ENCODE data around the gene ELF2.

- TF ChIP-seq ZC3H10 (CRISPR knock-in tag; IDR thresholded peaks at IDR 0.05) = no peak
- no peak for TF ChIP-seq CSDC2 (CRISPR knock-in tag; IDR thresholded peaks at IDR 0.05)
- no peak for TF ChIP-seq PPARA (CRISPR knock-in tag; IDR thresholded peaks at IDR 0.05; ENCODE audit: borderline replicate concordance)
- TF ChIP-seq CSRNP3 (CRISPR knock-in tag; IDR thresholded peaks at IDR 0.05) = no peak
- TF ChIP-seq OSR1 (CRISPR knock-in tag; IDR thresholded peaks at IDR 0.05) = no peak
- TF ChIP-seq PATZ1 (CRISPR knock-in tag; IDR thresholded peaks at IDR 0.05; ENCODE audit: borderline replicate concordance) = no peak; the same call in 1 of the 2 replicates
Observed at GRCh38 chr4:139014371-139015268, 162.4 kb downstream of the ELF2 start.
